AG09309 (cell line): ENCODE data around the gene TMEM138.
A peak's percentile ranks its signal among the peaks of the same experiment; 100 is the strongest.

Experiments used
- DNase-seq: peaks from one replicate; pipeline ENCODE4 v3.0.0-alpha.2; 2010; ENCODE audit warnings: low read depth
- H3K4me3 ChIP-seq: 2 replicates; pipeline ENCODE4 v1.5.1; 2011; ENCODE audit warnings: mild to moderate bottlenecking, low read depth, low read length, moderate library complexity; ENCODE audit not compliant: control insufficient read depth
- TF ChIP-seq, protein P1 (sequence below): IDR thresholded peaks from 2 replicates; pipeline ENCODE4 v1.5.1; 2011; ENCODE audit warnings: mild to moderate bottlenecking, low read depth, low read length, inconsistent platforms; ENCODE audit not compliant: insufficient read depth, control insufficient read depth; ENCODE audit errors: missing control alignments

Gene TMEM138

DNA sequence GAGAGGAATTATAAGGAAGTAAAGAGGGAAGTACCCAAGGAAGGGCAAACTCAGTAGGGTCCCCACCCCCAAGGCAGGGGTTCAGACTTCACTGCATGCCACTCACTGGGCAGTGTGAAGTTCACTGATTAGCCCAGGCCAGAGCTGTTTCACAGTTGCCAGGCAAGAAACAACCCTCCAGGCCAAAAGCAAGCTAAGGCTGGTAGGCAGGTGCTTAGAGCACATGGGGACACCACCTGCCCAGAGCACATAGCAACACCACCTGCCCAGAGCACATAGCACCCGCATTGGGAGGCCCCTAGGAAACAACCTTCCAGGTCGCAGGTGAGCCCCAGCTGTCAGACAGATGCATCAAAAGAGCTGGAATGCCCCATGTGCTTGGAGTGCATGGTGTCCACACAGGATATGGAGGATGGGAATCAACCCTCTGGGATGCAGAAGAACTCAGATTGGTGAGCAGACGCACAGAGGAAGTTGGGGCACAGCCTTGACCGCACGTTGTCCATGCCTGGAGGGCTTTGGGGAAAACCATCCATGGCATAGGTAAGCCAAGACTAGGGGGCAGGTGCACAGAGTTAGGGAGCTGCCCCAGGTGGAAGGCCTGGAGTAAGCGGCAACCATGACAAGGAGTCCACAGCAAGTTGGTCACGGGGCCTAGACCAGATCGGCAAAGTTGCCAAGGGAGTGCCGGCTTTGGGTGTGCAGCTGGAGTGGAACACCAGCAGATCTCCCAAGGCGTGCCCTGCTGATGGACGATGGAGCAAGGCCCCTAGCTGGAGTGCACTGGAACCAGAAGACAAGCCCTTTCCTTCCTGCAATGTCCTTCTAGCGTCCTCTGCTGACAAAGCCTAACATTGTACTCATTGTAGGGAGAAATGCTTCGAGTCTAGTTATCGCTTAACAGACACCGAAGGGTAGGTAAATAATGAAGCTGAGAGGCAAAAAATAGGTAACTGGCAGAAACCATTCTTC lies 22.4 kb downstream of the TMEM138 start:
- TF ChIP-seq, protein P1, sequence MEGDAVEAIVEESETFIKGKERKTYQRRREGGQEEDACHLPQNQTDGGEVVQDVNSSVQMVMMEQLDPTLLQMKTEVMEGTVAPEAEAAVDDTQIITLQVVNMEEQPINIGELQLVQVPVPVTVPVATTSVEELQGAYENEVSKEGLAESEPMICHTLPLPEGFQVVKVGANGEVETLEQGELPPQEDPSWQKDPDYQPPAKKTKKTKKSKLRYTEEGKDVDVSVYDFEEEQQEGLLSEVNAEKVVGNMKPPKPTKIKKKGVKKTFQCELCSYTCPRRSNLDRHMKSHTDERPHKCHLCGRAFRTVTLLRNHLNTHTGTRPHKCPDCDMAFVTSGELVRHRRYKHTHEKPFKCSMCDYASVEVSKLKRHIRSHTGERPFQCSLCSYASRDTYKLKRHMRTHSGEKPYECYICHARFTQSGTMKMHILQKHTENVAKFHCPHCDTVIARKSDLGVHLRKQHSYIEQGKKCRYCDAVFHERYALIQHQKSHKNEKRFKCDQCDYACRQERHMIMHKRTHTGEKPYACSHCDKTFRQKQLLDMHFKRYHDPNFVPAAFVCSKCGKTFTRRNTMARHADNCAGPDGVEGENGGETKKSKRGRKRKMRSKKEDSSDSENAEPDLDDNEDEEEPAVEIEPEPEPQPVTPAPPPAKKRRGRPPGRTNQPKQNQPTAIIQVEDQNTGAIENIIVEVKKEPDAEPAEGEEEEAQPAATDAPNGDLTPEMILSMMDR, result peak; percentile 56
- H3K4me3 ChIP-seq, result no peak overlapping the region
- DNase-seq, result no peak

DNA sequence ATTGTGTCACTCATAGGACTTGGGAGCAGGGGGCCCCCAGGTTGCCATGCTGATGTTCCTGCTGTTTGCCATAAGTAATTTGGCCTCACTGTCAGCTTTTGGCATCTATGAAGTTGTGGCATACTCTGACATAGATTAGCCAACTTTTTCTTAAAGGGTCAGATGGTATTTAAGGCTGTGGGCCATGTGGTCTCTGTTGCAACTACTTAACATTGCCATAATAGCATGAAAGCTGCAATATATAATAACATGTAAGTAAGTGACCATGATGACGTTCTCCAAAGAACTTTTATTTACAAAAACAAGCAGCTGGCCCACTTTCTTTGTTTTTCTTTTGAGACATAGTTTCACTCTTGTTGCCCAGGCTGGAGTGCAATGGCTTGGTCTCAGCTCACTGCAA lies 28.0 kb downstream of the TMEM138 start:
- TF ChIP-seq, protein P1, result no peak
- no peak for DNase-seq
- H3K4me3 ChIP-seq, result no peak overlapping the region

DNA sequence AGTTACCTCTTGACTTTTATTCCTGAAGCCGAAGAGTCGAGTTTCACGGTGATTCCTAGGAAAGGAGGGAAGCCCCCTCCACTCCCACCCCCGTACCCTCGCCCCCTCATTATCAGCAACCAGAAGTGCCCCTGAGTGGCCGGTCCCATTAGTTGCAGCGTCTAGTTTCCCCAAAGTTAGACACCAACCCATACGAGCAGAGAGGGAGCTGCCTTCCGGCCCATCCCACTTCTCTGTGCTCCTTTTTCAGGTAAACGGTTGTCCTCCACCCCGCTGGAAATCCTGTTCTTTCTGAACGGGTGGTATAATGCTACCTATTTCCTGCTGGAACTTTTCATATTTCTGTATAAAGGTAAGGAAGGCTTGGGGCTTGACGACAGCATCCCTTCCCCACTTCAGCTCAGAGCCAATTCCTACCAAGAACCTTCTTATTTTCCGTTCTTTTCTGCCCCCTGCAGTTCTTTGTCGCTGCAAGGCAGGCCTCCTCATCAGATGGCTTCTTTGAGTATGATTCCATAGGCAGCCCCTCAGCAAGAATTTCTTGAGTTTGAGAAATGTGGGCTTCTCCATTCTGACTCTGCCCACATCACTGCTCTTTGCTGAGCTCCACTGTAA lies 30.9 kb downstream of the TMEM138 start:
- H3K4me3 ChIP-seq, result peak overlapping the region; percentile 92
- DNase-seq, result no peak
- TF ChIP-seq, protein P1, result peak; percentile 47

DNA sequence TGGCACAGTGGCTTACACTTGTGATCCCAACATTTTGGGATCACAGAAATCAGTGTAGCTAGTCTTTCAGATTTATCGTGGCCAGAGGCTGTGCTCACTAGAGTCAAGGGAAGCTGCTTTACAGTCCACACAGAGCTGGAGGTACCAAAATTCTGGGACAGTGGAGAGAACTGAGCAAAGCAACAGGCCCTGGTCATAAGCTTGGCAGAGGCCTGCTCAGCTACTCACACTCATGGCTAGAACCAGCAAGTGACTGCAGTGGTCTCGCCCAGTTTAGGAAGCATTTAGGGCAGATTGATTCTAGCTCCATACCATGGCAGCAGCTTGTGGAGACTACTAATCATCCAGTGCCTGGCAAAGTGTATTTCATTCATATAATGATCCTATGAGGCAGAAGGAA lies 39.0 kb downstream of the TMEM138 start:
- no peak for DNase-seq
- TF ChIP-seq, protein P1, result no peak
- no peak overlapping the region for H3K4me3 ChIP-seq

DNA sequence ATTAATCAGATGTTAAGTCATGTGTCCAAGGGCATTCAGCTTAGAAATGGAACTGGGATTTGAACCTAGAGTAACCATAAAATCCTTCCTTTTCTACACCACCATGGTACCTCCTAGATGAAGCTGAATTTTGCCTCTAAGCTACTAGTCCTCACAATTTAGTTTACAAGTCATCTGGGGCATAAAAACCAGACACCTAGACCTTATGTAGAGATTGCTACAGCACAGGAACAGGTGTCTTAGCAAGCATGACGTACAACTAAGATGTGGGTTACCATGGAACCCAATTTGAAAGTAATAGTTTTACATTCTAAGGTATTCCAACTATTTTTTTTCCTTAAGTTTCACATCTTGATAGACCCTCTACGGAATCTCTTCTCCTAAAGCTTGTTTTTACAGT lies 39.4 kb downstream of the TMEM138 start:
- H3K4me3 ChIP-seq, result no peak overlapping the region
- TF ChIP-seq, protein P1, result no peak
- DNase-seq, result no peak

DNA sequence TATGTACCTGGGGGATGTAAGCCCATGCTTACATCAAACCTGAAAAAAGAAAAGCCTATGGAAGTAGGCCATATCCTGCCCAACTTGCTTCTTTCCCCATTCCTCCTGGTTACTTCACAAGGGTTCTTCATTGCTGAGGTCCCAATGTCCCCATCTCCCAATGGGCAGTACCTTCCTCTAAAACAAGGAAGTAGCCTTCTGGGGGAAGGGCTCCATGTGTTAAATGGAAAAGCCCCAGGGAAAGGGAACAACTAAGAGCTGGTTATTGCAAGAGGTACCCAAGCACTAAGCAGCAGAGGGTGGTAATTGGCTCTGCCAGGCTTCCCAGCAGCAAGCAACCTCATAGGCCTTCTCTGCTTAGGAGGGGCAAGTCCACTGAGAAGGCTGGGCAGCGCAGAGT lies 41.5 kb downstream of the TMEM138 start:
- TF ChIP-seq, protein P1, result no peak
- DNase-seq, result no peak
- no peak overlapping the region for H3K4me3 ChIP-seq
